HG03280 (cell line): ENCODE measurements around the gene RAMP1.

Source experiments
- ATAC-seq: cut with Tn5 transposase; IDR thresholded peaks from one replicate; pipeline ENCODE4 v1.9.1; 2021; ENCODE audit warnings: mild to moderate bottlenecking, moderate library complexity; ENCODE audit not compliant: unreplicated experiment

Gene RAMP1

DNA sequence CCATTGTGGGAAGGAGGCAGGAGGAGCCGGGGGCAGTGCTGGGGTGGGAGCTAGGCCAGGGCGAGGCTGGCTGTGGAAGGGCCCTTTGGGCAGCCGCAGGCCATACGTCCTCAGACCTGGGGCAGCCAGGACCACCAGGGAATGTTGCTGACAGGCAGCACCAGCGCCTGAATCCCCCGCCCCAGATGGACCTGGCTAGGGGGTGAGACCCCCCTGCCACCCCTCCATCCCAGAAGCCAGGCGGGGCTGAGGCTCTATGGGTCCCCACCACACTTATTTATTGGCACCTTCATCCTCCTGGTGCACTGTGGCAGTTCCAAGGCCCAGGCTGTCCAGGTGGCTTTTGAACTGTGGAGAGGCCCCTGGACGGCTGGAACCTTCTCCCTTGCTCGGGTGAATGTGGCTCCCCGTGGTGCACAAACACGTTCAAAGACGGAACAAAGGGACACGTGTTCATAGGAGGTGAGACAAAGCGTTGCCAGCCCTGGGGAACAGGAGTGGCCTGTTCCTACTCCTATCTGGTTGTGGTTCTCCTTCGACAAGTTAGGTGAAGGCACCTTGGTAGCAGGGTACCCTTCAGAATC is 35.1 kb downstream of the RAMP1 start:
- ATAC-seq = no peak

GRCh38 chr2:237894986-237895543 is 35.6 kb downstream of the RAMP1 start:
- ATAC-seq = no peak

DNA sequence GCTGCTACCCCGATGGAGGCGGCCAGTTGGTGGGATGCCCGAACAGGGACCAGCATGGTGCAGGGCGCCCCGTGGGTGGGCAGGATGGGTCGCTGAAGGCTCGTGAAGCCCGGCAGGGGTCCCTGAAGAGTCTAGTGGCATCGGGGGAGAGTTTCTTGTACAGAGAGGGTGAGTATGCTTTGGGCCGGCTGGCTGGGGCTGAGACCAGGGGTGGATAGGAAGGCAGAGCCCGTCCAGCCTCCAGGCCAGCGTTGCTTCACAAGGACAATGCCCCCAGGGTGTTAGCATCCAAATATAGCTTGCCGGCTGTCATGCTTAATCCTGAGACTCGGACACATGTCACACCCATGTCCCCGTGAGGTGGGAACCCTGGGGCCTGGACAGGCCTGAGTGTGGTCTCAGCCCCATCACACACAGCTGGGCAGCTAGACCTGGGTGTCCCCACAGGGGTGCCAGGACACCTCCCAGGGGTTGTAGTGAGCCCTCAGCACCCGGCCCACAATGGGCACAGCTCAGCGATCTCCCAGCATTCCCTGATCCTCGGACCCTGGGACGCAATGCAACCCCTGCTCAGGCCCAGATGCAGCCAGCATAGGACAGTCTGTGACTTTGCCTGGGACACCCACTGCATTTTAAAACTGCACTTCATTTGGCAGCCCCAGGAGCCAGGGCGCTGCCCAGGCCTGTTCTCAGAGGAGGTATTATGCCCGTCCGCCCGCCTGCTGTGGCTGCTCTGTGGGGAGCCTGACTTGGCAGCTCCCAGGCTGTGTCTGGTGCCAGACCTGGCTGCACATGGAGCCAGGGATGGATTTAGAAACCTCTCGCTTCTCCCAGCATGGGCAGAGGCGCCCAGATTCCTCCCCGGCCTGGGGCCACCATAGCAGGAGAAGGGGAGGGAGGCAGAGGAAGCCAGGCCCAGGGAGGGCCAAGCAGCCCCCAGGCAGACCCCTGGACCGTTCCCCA is 36.4 kb downstream of the RAMP1 start:
- no peak for ATAC-seq

DNA sequence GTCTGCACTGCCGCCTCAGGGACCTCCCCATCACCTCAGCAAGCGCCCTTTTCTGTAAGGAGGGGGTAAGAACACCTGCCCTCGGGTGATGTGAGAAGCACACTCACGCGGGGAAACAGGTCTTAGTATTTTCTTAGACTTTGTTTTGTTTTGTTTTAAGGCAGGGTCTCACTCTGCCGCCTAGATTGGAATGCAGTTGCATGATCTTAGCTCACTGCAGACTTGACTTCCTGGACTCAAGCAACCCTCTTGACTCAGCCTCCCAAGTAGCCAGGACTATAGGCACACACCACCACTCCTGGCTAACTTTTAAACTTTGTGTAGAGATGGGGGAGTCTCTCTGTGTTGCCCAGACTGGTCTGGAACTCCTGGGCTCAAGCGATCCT is 37.1 kb downstream of the RAMP1 start:
- no peak for ATAC-seq

DNA sequence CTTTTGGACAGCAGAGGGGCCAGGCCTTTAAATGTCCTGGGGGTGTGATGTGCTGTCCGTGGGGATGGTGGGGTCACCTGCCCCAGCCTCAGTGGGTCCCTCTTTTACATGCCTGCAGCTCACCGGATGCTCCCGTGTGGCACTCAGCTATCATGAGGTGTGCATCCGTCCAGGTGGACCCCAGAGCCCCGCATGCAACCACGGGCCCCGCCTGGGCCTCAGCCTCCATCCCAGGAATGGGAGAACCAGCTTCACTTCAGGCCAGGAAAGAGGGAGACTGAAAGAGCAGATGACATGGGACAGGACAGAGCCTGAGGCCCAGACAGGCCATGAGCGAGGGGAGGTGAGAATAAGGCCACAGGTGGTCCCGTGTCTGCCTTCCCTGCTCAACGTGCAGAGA is 37.5 kb downstream of the RAMP1 start:
- no peak for ATAC-seq

DNA sequence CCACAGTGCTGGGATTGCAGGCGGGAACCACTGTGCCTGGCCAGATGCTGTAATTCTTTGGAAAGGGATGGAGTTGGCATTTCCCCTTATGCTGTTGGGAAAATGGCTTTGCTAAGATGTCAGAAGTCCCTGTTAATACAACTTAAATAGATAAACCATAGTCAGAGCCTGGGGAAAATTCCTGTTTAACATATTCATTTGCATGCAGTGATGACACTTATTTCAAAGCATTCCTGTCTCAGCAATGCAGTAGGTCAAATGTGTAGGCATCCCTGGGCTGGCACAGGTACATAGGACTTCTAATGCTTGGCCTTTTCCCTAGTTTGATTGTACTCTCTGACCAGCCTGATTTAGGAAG is 38.6 kb downstream of the RAMP1 start:
- no peak for ATAC-seq

DNA sequence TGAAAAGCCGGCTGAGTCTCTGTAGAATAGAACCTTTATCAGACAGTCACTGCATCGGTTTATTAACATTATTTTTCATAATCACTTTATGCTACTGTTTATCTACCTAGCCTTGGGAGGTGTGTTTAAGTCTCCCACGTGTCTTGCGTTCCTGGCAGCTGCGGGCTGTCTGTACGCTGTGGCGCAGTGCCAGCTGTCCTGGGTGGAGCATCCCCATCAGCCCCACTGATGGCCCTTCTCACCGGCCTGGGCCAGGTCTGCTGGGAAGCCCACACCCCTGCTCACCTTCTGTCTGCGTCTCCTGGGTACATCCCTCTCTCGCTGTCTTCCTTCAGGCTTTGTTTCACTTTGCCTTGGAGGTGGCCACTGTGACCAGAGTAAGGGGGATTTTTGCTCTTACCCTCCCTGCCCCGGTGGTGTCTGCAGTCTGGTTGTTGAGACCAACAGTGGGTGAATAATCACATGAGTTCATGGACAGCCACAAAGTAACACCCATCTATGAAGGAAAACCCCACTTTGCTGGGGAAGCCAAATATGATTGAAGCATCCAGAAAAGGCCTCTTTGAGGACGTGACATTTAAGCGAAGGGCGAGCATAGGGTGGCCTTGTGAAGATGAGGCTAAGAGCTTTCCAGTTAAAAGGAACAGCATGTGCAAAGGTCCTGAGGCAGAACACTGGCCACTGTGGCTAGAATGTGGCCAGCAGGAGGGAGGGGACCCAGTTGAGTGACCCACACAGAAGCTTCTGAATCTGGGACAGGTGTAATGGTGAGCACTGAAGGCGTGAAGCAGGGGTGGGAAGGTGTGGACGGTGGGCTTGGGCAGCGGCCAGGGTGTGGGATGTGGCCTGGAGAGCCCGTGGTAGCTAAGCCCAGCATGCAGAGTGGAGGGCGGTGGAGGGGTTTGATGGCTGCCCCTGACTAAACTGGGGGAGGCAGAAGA is 41.7 kb downstream of the RAMP1 start:
- no peak for ATAC-seq

- no peak for ATAC-seq
These were observed 42.8 kb downstream of the RAMP1 start for GRCh38 chr2:237901932-237902850.

DNA sequence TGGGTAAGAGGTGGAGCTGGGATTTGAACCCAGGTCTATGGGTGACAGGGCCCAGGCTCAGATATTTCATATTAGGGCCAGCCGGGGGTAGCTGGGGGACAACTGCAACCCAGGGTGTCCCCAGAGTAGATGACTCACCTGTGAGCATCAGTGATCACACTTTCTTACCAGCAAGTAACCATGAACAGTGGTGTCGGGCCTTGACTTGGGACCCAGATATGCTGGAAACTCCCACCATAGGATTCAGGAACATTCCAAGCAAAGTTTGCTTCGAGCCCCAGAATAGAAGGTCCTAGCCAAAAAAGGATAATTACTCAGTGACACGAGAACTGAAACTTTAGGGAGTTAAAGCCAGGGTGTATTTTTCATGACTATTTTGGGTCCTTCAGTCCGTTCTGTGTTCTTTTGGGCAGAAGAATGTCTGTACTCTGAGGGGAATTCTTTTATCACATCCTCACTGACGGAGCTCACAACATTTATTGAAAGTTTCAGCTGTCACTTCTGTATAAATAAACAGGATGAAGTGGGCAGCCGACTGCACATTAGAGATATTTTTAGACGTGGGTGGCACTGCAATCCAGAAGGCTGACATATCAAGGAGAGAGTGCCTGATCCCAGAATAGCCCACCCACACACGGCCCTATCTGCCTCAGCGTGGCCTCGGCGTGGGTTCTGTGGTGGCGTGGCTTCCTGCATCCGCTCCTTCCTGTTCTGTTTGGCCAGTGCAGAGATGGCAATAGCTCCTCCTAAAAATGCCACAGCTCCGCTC is 45.6 kb downstream of the RAMP1 start:
- ATAC-seq = no peak

GRCh38 chr2:237907144-237907543 is 47.7 kb downstream of the RAMP1 start:
- no peak for ATAC-seq

GRCh38 chr2:237909075-237909695 is 49.8 kb downstream of the RAMP1 start:
- no peak for ATAC-seq

GRCh38 chr2:237909801-237910475 is 50.5 kb downstream of the RAMP1 start:
- ATAC-seq = no peak

GRCh38 chr2:237910576-237911362 is 51.3 kb downstream of the RAMP1 start:
- no peak for ATAC-seq

DNA sequence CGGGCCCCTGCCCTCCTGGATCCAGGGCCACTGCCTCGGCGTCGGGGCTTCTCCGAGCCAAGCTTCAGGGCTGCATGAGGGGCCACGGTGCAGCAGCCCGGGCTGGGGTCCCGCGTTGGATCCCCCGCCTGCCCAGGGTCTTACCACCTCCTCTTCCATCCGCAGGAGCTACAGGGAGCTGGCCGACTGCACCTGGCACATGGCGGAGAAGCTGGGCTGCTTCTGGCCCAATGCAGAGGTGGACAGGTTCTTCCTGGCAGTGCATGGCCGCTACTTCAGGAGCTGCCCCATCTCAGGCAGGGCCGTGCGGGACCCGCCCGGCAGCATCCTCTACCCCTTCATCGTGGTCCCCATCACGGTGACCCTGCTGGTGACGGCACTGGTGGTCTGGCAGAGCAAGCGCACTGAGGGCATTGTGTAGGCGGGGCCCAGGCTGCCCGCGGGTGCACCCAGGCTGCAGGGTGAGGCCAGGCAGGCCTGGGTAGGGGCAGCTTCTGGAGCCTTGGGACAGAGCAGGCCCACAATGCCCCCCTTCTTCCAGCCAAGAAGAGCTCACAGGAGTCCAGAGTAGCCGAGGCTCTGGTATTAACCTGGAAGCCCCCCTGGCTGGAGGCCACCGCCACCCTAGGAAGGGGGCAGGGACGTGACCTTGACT is 52.1 kb downstream of the RAMP1 start:
- ATAC-seq = no peak

GRCh38 chr2:237912271-237913192 is 53.1 kb downstream of the RAMP1 start:
- no peak for ATAC-seq
